ENCODE measurements around the gene STK32B. TPM values are rescaled to one million over a fixed set of nuclear protein-coding genes. Genes with fewer than 3 reads are reported as not detected.
A peak's percentile ranks its signal among the peaks of the same experiment; 100 is the strongest.

STK32B gene
- total and polyA plus RNA-seq, 2 of the 8 experiments (the other 6 are each of a cell fraction or from before 2014, with no cell fraction given) = 2.3 to 2.5 TPM

- H3K14ac ChIP-seq (ENCODE audit: insufficient read length) = no peak overlapping the region
- no peak overlapping the region for H3K56ac ChIP-seq (replicated peaks; ENCODE audit: insufficient read length, low read depth, low read length)
- no peak overlapping the region for H2AK5ac ChIP-seq (ENCODE audit: low read depth, low read length)
- H3K27me3 ChIP-seq (replicated peaks in 1 of 4; ENCODE audit: control insufficient read depth in 3 of 4, extremely low read depth in 1 of 4, insufficient read depth in 3 of 4, low read length in 3 of 4) = no peaks in the 10 kb centered on the region
- H3K9me3 ChIP-seq (ENCODE audit: insufficient read depth in 2 of 2, low read depth in 1 of 2, low read length in 1 of 2) = no peaks in the 10 kb centered on the region
- H4K5ac ChIP-seq (ENCODE audit: insufficient read length, low read depth, low read length) = no peak overlapping the region
- H3K18ac ChIP-seq (ENCODE audit: extremely low read depth, low read length) = no peak overlapping the region
- H3K4me2 ChIP-seq (ENCODE audit: insufficient read depth in 1 of 2, low read depth in 2 of 2, low read length in 2 of 2) = no peak overlapping the region
- POLR2A ChIA-PET (ENCODE audit: partially characterized antibody) = no interaction called here
- H2AFZ ChIP-seq (ENCODE audit: low read length) = no peak overlapping the region
- no peak overlapping the region for H2BK120ac ChIP-seq (replicated peaks; ENCODE audit: low read depth, low read length)
- H4K20me1 ChIP-seq (replicated peaks in 1 of 2; ENCODE audit: control insufficient read depth in 1 of 2, insufficient read depth in 2 of 2, low read length in 2 of 2) = no peaks in the 10 kb centered on the region
- H2BK20ac ChIP-seq (ENCODE audit: low read length) = no peak overlapping the region
- H3K23ac ChIP-seq (ENCODE audit: insufficient read length) = no peak overlapping the region
- no peak overlapping the region for H4K91ac ChIP-seq (replicated peaks; ENCODE audit: insufficient read length, low read length)
- DNase-seq (ENCODE audit: low read depth in 1 of 2, low spot score in 2 of 2) (no peak), FAIRE-seq (no peak)
- no peak overlapping the region for H3K4me3 ChIP-seq (ENCODE audit: extremely low read depth in 1 of 4, insufficient read depth in 2 of 4, low read depth in 3 of 4, low read length in 4 of 4)
- 93% methylated on average over 6 of the region's 6 CpGs; no CpG with 5 or more reads in 1 of the 2 experiments for WGBS, 2 experiments (ENCODE audit: extremely low coverage in 1 of 2, insufficient coverage in 1 of 2, insufficient read length in 1 of 2, insufficient replicate concordance in 2 of 2, low coverage in 1 of 2, low lambda C conversion rate in 2 of 2, missing lambda C conversion rate in 1 of 2)
- no peaks in the 10 kb centered on the region for H3K23me2 ChIP-seq (ENCODE audit: low read depth, low read length)
- CTCF ChIA-PET (ENCODE audit: partially characterized antibody) = no interaction called here
- H2BK12ac ChIP-seq (ENCODE audit: low read depth, low read length) = 0 out of 2 replicates have a peak overlapping the region, but pooled peaks have one; percentile 18
- H2BK15ac ChIP-seq (ENCODE audit: low read length) = no peak overlapping the region
- no peak overlapping the region for H3K4ac ChIP-seq (replicated peaks; ENCODE audit: insufficient read length, low read depth, low read length)
- H3K4me1 ChIP-seq (replicated peaks in 1 of 4; ENCODE audit: control insufficient read depth in 3 of 4, insufficient read depth in 4 of 4, low read length in 3 of 4) = no peaks in the 10 kb centered on the region
- no peaks in the 10 kb centered on the region for H3K79me1 ChIP-seq (ENCODE audit: low read depth, low read length)
- no peaks in the 10 kb centered on the region for H3K36me3 ChIP-seq (ENCODE audit: control insufficient read depth in 2 of 4, insufficient read depth in 4 of 4, low read length in 3 of 4)
- H4K8ac ChIP-seq (ENCODE audit: extremely low read depth, insufficient read depth, low read length) = no peak overlapping the region
- no peak overlapping the region for H3K9ac ChIP-seq (replicated peaks in 1 of 4; ENCODE audit: extremely low read depth in 1 of 4, low read depth in 3 of 4, low read length in 3 of 4)
- no peak overlapping the region for H3K27ac ChIP-seq (ENCODE audit: low read depth, low read length)
- H3K79me2 ChIP-seq (ENCODE audit: control insufficient read depth in 1 of 2, insufficient read depth in 2 of 2, low read length in 2 of 2) = no peaks in the 10 kb centered on the region
- no peak overlapping the region for H2BK5ac ChIP-seq (ENCODE audit: low read depth, low read length)
- TF ChIP-seq POLR2A (IDR thresholded peaks at IDR 0.05; ENCODE audit: control extremely low read depth in 1 of 2, low read depth in 2 of 2, low read length in 2 of 2) (no peak), RBBP5 (IDR thresholded peaks at IDR 0.05; ENCODE audit: borderline replicate concordance, low read depth, low read length) (no peak), MAFK (IDR thresholded peaks at IDR 0.05; ENCODE audit: low read depth, low read length) (no peak), TEAD4 (IDR thresholded peaks at IDR 0.05; ENCODE audit: low read depth, low read length) (no peak), SP4 (IDR thresholded peaks at IDR 0.05; ENCODE audit: low read length) (no peak), RFX5 (IDR thresholded peaks at IDR 0.05; ENCODE audit: borderline replicate concordance, low read depth, low read length) (no peak), RAD21 (IDR thresholded peaks at IDR 0.05 in 1 of 2, conservative IDR thresholded peaks at IDR 0.05 in 1 of 2; ENCODE audit: low read depth in 2 of 2, low read length in 2 of 2) (no peak), TBP (IDR thresholded peaks at IDR 0.05; ENCODE audit: low read depth, low read length) (no peak), CREB1 (IDR thresholded peaks at IDR 0.05) (no peak), TAF1 (IDR thresholded peaks at IDR 0.05; ENCODE audit: low read depth, low read length) (no peak), SIRT6 (IDR thresholded peaks at IDR 0.05; ENCODE audit: low read length) (no peak), NRF1 (IDR thresholded peaks at IDR 0.05; ENCODE audit: low read depth, low read length) (no peak), GABPA (IDR thresholded peaks at IDR 0.05; ENCODE audit: borderline replicate concordance, insufficient read depth, low read length) (no peak), SP2 (IDR thresholded peaks at IDR 0.05; ENCODE audit: low read length) (no peak), USF2 (IDR thresholded peaks at IDR 0.05; ENCODE audit: low read length) (no peak)
Observed at GRCh38 chr4:5185551-5185950, 134.3 kb downstream of the STK32B start.

All from H1 (cell line).